NCI-H748 (cell line): ENCODE data around the gene KIR2DL3.
A peak's percentile ranks its signal among the peaks of the same experiment; 100 is the strongest.
"Not testable (repeated sequence)": the region's sequence is repeated elsewhere in the genome, so short reads cannot be mapped to it uniquely, and the experiment has no call there.

Experiments used
- DNase-seq: peaks from one replicate; lab custom pipeline; 2025; ENCODE audit not compliant: unreplicated experiment; lab: John Stamatoyannopoulos, UW

Gene KIR2DL3

GRCh38 chr19:54741950-54742349 lies 3.6 kb downstream of the KIR2DL3 start:
- DNase-seq, result not testable (repeated sequence)

DNA sequence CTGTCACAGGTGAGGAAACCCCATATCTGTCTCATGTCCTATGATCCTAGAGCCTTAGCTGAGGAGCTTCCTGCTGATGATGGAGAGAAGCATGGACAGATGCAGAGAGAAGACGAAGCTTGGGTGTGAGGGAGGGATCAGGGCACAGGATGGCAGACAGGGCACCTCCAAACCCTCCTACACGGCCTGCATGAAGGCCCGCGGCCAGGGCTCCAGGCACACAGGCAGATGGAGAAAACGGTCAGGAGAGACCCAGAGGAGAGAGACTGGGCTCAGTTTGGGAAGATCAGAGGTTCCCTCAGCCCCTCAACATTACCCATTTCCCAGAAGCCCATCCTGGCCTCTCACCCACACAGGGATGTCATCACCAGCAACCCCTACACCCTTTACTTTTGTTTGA lies 5.8 kb downstream of the KIR2DL3 start:
- not testable (repeated sequence) for DNase-seq

GRCh38 chr19:54747614-54748322 lies 9.5 kb downstream of the KIR2DL3 start:
- not testable (repeated sequence) for DNase-seq

- DNase-seq, result not testable (repeated sequence)
These were observed 12.0 kb downstream of the KIR2DL3 start for GRCh38 chr19:54750276-54750675.

DNA sequence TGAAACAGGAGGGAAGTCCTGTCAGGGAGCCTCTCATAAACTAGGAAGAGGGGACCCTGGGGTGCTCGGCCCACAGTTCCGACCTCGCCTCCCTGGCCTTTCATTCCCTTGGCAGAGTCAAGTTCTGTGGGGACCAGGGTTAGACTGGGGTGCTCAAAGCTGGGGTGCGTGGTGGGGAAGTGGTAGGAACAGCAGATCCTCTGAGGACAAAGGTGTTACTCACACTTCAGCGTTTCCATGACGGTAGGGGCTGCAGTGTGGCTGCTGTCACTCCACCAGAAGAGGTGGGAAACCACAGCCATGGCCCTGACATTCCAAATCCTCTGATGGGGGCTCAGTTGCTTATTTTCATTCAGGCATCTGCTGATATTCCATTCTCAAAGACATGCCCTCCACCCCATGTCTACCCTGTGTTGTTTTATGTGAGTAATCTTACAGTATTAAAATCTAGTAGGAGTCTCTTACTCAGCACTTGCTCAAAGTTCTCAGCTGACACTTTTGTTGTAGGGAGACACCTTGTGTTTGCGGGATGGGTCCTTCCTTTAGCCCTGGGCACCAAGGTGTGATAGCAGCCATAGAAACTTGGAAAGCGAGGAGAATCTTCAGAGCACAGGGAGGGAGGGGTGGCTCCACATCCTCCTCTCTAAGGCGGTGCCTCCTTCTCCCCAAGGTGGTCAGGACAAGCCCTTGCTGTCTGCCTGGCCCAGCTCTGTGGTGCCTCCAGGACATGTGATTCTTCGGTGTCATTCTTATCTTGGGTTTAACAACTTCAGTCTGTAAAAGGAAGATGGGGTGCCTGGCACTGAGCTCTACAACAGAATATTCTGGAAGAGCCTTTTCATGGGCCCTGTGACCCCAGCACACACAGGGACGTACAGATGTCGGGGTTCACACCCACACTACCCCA lies 18.1 kb downstream of the KIR2DL3 start:
- DNase-seq, result not testable (repeated sequence)

DNA sequence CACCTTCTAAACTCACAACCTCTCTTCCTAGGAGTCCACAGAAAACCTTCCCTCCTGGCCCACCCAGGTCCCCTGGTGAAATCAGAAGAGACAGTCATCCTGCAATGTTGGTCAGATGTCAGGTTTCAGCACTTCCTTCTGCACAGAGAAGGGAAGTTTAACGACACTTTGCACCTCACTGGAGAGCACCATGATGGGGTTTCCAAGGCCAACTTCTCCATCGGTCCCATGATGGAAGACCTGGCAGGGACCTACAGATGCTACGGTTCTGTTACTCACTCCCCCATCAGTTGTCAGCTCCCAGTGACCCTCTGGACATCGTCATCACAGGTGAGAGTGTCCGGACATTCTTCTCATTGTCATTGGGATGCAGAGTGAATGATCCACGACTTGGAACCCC lies 20.3 kb downstream of the KIR2DL3 start:
- not testable (repeated sequence) for DNase-seq

GRCh38 chr19:54764219-54764618 lies 25.9 kb downstream of the KIR2DL3 start:
- DNase-seq, result not testable (repeated sequence)

DNA sequence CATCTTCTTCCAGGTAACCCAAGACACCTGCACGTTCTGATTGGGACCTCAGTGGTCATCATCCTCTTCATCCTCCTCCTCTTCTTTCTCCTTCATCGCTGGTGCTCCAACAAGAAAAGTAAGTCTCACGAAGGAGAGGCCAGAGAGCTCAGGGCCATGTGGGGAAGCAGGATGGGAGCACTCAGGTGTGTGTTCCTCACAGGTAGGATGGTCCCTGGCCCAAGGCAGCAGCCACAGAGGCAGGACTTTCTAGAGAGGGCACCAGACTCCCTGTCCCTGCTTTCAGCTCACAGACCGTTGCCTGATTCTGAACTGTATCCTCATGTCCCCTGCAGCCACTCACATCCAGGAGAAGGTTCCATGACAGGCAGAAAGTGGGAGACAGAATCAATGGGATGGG lies 28.2 kb downstream of the KIR2DL3 start:
- DNase-seq, result not testable (repeated sequence)

GRCh38 chr19:54769646-54770045 lies 31.3 kb downstream of the KIR2DL3 start, which contains the start of gene KIR2DL1:
TSS of gene KIR2DL1 (plus strand) at chr19:54769793. CDS start at chr19:54769851, 58 bp downstream.
- DNase-seq, result not testable (repeated sequence)

DNA sequence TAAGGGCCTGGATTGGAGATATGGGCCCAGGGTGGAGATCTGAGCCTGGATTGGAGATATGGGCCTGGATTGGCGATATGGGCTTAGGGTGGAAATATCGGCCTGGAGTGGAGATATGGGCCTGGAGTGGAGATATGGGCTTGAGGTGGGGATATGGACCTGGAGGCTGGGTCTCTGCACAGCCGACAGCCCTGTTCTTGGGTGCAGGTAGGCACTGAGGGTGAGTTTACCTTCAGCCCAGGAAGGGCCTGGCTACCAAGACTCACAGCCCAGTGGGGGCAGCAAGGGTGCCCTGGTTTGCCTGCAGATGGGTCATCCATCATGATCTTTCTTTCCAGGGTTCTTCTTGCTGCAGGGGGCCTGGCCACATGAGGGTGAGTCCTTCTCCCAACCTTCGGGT lies 32.2 kb downstream of the KIR2DL3 start:
- not testable (repeated sequence) for DNase-seq

- DNase-seq, result not testable (repeated sequence)
These were observed 33.0 kb downstream of the KIR2DL3 start for GRCh38 chr19:54771018-54771960.

DNA sequence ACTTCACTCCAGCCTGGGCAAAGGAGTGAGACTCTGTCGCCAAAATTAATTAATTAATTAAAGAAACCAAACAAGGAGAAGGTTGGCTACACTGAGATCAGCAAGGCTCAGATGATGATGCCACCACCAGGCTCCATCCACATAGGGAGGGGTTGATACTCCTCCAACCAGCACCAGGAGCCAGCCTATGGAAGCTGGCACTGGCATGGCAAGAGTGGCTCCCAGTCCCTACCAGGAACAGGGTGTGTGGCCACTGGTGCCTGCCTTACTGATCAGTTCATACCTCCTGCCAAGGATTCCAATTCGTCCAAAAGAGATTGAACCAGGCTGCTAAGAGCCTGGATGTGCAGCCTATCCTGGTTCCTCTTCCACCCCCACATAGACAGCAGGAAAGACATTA lies 34.4 kb downstream of the KIR2DL3 start:
- not testable (repeated sequence) for DNase-seq

GRCh38 chr19:54775095-54775815 lies 36.9 kb downstream of the KIR2DL3 start:
- not testable (repeated sequence) for DNase-seq

DNA sequence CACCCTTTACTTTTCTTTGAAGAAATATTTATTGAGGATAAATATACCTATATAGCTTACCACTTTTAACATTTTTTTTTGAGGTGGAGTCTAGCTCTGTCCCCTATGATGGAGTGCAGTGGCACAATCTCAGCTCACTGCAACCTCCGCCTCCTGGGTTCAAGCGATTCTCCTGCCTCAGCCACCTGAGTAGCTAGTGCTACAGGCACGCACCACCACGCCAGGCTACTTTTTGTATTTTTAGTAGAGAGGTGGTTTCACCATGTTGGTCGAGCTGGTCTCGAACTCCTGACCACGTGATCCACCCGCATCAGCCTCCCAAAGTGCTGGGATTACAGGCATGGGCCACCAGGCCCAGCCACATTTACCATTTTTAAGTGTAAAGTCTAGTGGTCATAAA lies 37.5 kb downstream of the KIR2DL3 start:
- DNase-seq, result not testable (repeated sequence)

DNA sequence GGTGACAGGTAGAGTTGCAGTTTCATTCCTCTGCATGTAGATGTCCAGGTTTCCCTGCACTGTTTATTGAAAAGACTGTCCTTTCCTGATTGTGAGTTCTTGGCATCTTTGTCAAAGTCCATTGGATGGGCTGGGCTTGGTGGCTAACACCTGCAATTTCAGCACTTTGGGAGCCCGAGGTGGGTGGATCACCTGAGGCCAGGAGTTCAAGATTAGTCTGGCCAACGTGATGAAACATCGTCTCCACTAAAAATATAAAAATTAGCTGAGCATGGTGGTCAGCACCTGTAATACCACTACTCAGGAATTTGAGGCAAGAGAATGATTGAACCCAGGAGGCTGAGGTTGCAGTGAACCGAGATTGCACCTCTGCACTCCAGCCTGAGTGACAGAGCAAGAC lies 39.5 kb downstream of the KIR2DL3 start:
- DNase-seq, result not testable (repeated sequence)

GRCh38 chr19:54778896-54779295 lies 40.6 kb downstream of the KIR2DL3 start:
- not testable (repeated sequence) for DNase-seq

GRCh38 chr19:54782916-54783315 lies 44.6 kb downstream of the KIR2DL3 start:
- not testable (repeated sequence) for DNase-seq

DNA sequence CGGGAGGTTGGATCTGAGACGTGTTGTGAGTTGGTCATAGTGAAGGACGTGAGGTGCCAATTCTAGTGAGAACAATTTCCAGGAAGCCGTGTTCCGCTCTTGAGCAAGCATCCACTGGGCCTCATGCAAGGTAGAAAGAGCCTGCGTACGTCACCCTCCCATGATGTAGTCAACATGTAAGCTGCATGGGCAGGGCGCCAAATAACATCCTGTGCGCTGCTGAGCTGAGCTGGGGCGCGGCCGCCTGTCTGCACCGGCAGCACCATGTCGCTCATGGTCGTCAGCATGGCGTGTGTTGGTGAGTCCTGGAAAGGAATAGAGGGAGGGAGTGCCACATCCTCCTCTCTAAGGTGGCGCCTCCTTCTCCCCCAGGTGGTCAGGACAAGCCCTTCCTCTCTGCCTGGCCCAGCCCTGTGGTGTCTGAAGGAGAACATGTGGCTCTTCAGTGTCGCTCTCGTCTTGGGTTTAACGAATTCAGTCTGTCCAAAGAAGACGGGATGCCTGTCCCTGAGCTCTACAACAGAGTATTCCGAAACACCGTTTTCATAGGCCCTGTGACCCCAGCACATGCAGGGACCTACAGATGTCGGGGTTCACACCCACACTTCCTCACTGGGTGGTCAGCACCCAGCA lies 47.9 kb downstream of the KIR2DL3 start:
- DNase-seq, result peak; percentile 22

GRCh38 chr19:54788154-54788553 lies 49.8 kb downstream of the KIR2DL3 start:
- not testable (repeated sequence) for DNase-seq

GRCh38 chr19:54790711-54791110 lies 52.4 kb downstream of the KIR2DL3 start:
- DNase-seq, result no peak
